Measurements from ENCODE around the gene TMEM178B.

- TF ChIP-seq CTCF (IDR thresholded peaks at IDR 0.05) (no peak), POLR2AphosphoS5 (IDR thresholded peaks at IDR 0.05) (no peak), POLR2A (IDR thresholded peaks at IDR 0.05) (no peak), EP300 (IDR thresholded peaks at IDR 0.05) (no peak)
Measured at GRCh38 chr7:141342621-141343408, 269.0 kb downstream of the TMEM178B start.

All from sigmoid colon (tissue), 4 donors.